ENCODE results near the gene COA3.
"Not testable (repeated sequence)": the region's sequence is repeated elsewhere in the genome, so short reads cannot be mapped to it uniquely, and the experiment has no call there.

Gene COA3

GRCh38 chr17:42780851-42781638, 17.5 kb downstream of the COA3 start:
- DNase-seq: no peak

- peak; percentile 16 for DNase-seq
Observed at GRCh38 chr17:42779936-42780850, 18.3 kb downstream of the COA3 start, which contains the start of gene WNK4. TSS of gene WNK4 (plus strand) at chr17:42780610. CDS start at chr17:42780699, 89 bp downstream.

- DNase-seq: no peak
Observed at GRCh38 chr17:42779304-42779935, 19.1 kb downstream of the COA3 start.

- DNase-seq: no peak
Observed at GRCh38 chr17:42778570-42778969, 19.9 kb downstream of the COA3 start.

GRCh38 chr17:42775534-42776098, 22.9 kb downstream of the COA3 start:
- no peak for DNase-seq

GRCh38 chr17:42774066-42774745, 24.3 kb downstream of the COA3 start:
- DNase-seq: no peak

GRCh38 chr17:42773290-42774035, 25.0 kb downstream of the COA3 start, which contains the start of gene VPS25:
TSS of gene VPS25 (plus strand) at chr17:42773449. CDS start at chr17:42773476, 27 bp downstream.
- DNase-seq: peak; percentile 80

DNA sequence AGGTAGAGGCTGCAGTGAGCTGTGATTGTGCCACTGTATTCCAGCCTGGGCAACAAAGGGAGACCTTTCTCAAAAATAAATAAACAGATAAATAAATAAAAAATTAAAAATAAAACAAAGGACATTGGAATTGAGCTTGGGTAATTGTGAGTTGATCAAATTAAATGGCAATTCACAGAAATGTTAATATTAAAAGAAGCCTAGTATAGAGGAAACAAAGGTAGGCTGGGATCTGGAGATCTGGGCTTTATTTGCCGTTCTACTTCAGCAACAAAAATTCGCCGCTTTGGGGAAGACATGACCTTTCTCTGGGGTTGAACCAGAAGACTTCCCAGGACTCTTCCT, 25.6 kb downstream of the COA3 start:
- DNase-seq: no peak

GRCh38 chr17:42769964-42770363, 28.5 kb downstream of the COA3 start:
- DNase-seq: not testable (repeated sequence)

DNA sequence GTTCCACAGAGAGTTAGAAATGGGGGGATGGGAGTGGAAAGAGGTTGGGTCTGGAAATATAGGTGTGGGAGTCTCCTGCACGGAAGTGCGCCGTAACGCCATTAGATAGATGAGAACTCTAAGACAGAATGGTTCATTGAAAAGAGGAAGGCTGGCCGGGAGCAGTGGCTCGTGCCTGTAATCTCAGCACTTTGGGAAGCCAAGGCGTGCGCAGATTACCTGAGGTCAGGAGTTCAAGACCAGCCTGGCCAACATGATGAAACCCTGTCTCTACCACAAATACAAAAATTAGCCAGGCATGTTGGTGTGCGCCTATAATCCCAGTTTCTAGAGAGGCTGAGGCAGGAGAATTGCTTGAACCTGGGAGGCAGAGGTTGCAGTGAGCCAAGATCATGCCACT, 30.5 kb downstream of the COA3 start:
- not testable (repeated sequence) for DNase-seq

GRCh38 chr17:42767512-42767911, 31.0 kb downstream of the COA3 start:
- DNase-seq: no peak

- no peak for DNase-seq
Observed at GRCh38 chr17:42766124-42766523, 32.4 kb downstream of the COA3 start.

- DNase-seq: no peak
Observed at GRCh38 chr17:42761638-42762037, 36.9 kb downstream of the COA3 start.

- DNase-seq: peak; percentile 40
Observed at GRCh38 chr17:42760652-42761581, 37.6 kb downstream of the COA3 start, which contains the start of gene RAMP2. TSS of gene RAMP2 (plus strand) at chr17:42761227. CDS start at chr17:42761262, 35 bp downstream.

- no peak for DNase-seq
Observed at GRCh38 chr17:42759982-42760651, 38.4 kb downstream of the COA3 start.

- no peak for DNase-seq
Observed at GRCh38 chr17:42754782-42755181, 43.7 kb downstream of the COA3 start.

DNA sequence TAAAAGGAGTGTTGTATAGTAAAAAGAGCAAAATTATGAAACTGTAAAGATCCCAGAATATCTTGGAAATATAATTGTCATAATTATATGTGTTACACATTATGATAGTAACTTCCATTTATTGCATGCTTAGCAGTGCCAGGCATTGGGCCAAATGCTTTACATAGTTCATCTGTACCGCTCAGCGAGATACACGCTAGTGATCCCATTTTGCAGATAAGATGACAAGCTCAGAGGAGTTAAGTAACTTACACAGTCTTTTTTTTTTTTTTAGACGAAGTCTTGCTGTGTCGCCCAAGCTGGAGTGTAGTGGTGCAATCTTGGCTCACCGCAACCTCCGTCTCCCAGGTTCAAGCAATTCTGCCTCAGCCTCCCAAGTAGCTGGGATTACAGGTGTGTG, 46.9 kb downstream of the COA3 start:
- no peak for DNase-seq

DNA sequence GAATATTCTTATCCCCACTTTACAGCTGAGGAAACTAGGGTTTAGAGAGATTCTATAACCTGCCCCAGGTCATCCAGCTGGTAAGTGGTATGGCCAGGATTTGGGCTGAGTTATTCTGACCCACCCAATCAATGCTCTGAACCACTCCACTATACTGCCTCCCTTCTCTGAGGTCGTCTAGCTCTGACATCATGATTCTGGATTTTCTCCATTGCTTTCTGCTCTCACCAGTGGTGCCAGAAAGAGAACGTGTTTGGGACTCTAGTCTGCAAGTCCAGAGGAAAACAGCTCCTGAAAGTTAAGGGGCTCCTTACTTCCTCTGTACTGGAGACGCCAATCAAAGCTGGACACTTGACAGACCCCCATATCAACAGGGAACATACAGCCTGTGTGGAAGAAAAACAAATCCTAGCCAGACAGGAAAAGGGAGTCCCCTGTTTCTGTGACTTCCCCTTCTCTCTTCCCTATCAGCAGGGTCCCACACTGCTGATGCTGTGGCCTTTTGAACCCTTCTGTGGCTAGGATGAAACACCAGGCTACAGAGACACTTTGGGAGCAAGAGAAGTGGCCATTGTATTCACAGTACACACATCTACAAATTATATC, 47.7 kb downstream of the COA3 start:
- DNase-seq: no peak

Data from stimulated activated CD4-positive, alpha-beta T cell treated with anti-CD3 and anti-CD28 coated beads, Interleukin-15, amount 100 ng/mL, for 24 hours (primary cell).